Measurements from ENCODE around the gene CEACAM19. TPM values are rescaled to one million over a fixed set of nuclear protein-coding genes. Genes with fewer than 3 reads are reported as not detected.
A peak's percentile ranks its signal among the peaks of the same experiment; 100 is the strongest.

Gene CEACAM19
- total and polyA plus RNA-seq, 10 of the 15 experiments (the other 5 are each of a cell fraction or from before 2014, with no cell fraction given) = 0.13 to 0.31 (median 0.17) TPM; not detected in 4

DNA sequence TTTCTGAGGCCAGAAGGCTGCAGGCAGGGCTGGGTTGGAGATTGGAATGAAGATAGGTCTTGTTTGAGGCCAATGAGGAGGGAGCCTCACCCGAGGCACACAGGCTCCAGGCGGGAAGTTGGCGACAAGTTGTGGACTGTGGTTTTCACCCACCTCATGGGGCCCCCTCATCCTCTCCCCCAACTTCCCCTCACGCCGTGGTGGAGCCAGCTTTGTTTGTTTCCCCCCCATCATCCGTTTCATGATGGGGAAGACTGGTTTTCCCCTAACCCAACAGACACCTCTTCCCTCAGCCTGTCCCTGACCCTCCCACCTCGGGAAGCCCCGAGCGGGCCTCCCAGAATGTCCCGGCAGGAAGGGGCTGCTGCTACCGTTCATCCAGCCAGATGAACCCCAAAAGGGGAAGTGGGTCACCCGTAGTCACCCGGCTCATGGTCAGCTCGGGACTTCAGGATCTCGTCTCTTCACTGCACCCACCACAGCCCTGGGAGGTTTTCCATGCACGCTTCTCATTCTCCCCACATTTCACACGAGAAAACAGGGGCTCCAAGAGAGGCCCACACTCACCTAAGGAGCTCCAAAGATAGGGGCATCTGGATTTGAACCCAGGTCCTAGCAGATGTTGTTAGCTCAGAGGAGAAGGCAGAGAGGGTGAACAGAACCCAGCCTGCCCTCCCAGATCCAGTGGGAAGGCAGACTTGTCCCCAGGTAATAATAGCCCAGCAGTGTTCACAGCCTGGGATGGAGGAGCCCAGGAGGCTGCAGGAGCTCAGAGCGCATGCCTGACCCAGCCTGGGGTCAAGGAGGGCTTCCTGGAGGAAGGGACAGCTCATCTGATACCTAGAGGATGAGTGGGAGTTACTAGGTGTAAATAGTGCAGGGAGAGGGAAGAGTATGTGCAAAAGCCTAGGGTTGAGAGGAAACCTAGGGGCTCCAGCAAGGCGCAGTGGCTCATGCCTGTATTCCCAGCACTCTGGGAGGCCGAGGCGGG is 51.1 kb downstream of the CEACAM19 start (continued):
- TF ChIP-seq PAX5 (IDR thresholded peaks at IDR 0.05; ENCODE audit: borderline replicate concordance, low read depth, low read length) (peak; percentile 52; the same call in 1 of the 2 replicates), MEF2B (IDR thresholded peaks at IDR 0.05; ENCODE audit: partially characterized antibody, poor library complexity, severe bottlenecking) (peak; percentile 45), DPF2 (IDR thresholded peaks at IDR 0.05) (peak; percentile 90), EGR1 (IDR thresholded peaks at IDR 0.05; ENCODE audit: borderline replicate concordance in 1 of 2, low read depth in 2 of 2, low read length in 2 of 2) (peak in 1 of 2 experiments; percentile 64; a peak in 1 of 3 replicates), ETV6 (conservative IDR thresholded peaks at IDR 0.05 in 1 of 2, IDR thresholded peaks at IDR 0.05 in 1 of 2; ENCODE audit: borderline replicate concordance in 1 of 2, low read depth in 1 of 2) (peak in 1 of 2 experiments; percentile 69; a peak in 2 of 4 replicates), CREM (IDR thresholded peaks at IDR 0.05; ENCODE audit: low read depth) (peak; percentile 56), SP1 (IDR thresholded peaks at IDR 0.05; ENCODE audit: low read depth, low read length) (peak; percentile 64), NFYB (IDR thresholded peaks at IDR 0.05; ENCODE audit: insufficient read depth, low read depth, low read length) (no peak), MTA2 (IDR thresholded peaks at IDR 0.05; ENCODE audit: low read depth) (peak; percentile 69; the same call in 1 of the 2 replicates), KDM1A (IDR thresholded peaks at IDR 0.05; ENCODE audit: borderline replicate concordance) (no peak), MYB (IDR thresholded peaks at IDR 0.05; ENCODE audit: borderline replicate concordance, low read depth, low read length) (0 out of 2 replicates have a peak, but pooled peaks have one; percentile 34), SIN3A (IDR thresholded peaks at IDR 0.05; ENCODE audit: low read depth, low read length) (no peak), CREB1 (IDR thresholded peaks at IDR 0.05; ENCODE audit: low read depth) (0 out of 2 replicates have a peak, but pooled peaks have one; percentile 35), IKZF1 (conservative IDR thresholded peaks at IDR 0.05) (peak; percentile 99), ZNF207 (IDR thresholded peaks at IDR 0.05; ENCODE audit: borderline replicate concordance) (no peak), BCL11A (IDR thresholded peaks at IDR 0.05; ENCODE audit: low read depth, low read length) (peak; percentile 66; the same call in 1 of the 2 replicates)
- TF ChIP-seq, protein P1, sequence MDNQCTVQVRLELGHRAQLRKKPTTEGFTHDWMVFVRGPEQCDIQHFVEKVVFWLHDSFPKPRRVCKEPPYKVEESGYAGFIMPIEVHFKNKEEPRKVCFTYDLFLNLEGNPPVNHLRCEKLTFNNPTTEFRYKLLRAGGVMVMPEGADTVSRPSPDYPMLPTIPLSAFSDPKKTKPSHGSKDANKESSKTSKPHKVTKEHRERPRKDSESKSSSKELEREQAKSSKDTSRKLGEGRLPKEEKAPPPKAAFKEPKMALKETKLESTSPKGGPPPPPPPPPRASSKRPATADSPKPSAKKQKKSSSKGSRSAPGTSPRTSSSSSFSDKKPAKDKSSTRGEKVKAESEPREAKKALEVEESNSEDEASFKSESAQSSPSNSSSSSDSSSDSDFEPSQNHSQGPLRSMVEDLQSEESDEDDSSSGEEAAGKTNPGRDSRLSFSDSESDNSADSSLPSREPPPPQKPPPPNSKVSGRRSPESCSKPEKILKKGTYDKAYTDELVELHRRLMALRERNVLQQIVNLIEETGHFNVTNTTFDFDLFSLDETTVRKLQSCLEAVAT (IDR thresholded peaks at IDR 0.05) = peak; percentile 59; the same call in 1 of the 2 replicates
- TF ChIP-seq, protein P2, sequence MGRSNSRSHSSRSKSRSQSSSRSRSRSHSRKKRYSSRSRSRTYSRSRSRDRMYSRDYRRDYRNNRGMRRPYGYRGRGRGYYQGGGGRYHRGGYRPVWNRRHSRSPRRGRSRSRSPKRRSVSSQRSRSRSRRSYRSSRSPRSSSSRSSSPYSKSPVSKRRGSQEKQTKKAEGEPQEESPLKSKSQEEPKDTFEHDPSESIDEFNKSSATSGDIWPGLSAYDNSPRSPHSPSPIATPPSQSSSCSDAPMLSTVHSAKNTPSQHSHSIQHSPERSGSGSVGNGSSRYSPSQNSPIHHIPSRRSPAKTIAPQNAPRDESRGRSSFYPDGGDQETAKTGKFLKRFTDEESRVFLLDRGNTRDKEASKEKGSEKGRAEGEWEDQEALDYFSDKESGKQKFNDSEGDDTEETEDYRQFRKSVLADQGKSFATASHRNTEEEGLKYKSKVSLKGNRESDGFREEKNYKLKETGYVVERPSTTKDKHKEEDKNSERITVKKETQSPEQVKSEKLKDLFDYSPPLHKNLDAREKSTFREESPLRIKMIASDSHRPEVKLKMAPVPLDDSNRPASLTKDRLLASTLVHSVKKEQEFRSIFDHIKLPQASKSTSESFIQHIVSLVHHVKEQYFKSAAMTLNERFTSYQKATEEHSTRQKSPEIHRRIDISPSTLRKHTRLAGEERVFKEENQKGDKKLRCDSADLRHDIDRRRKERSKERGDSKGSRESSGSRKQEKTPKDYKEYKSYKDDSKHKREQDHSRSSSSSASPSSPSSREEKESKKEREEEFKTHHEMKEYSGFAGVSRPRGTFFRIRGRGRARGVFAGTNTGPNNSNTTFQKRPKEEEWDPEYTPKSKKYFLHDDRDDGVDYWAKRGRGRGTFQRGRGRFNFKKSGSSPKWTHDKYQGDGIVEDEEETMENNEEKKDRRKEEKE (IDR thresholded peaks at IDR 0.05) = no peak
- TF ChIP-seq, protein P3, sequence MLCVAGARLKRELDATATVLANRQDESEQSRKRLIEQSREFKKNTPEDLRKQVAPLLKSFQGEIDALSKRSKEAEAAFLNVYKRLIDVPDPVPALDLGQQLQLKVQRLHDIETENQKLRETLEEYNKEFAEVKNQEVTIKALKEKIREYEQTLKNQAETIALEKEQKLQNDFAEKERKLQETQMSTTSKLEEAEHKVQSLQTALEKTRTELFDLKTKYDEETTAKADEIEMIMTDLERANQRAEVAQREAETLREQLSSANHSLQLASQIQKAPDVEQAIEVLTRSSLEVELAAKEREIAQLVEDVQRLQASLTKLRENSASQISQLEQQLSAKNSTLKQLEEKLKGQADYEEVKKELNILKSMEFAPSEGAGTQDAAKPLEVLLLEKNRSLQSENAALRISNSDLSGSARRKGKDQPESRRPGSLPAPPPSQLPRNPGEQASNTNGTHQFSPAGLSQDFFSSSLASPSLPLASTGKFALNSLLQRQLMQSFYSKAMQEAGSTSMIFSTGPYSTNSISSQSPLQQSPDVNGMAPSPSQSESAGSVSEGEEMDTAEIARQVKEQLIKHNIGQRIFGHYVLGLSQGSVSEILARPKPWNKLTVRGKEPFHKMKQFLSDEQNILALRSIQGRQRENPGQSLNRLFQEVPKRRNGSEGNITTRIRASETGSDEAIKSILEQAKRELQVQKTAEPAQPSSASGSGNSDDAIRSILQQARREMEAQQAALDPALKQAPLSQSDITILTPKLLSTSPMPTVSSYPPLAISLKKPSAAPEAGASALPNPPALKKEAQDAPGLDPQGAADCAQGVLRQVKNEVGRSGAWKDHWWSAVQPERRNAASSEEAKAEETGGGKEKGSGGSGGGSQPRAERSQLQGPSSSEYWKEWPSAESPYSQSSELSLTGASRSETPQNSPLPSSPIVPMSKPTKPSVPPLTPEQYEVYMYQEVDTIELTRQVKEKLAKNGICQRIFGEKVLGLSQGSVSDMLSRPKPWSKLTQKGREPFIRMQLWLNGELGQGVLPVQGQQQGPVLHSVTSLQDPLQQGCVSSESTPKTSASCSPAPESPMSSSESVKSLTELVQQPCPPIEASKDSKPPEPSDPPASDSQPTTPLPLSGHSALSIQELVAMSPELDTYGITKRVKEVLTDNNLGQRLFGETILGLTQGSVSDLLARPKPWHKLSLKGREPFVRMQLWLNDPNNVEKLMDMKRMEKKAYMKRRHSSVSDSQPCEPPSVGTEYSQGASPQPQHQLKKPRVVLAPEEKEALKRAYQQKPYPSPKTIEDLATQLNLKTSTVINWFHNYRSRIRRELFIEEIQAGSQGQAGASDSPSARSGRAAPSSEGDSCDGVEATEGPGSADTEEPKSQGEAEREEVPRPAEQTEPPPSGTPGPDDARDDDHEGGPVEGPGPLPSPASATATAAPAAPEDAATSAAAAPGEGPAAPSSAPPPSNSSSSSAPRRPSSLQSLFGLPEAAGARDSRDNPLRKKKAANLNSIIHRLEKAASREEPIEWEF (IDR thresholded peaks at IDR 0.05; ENCODE audit: insufficient replicate concordance, low read depth, low read length) = peak; percentile 26
